Stomach (tissue), 9 donors: ENCODE data around the gene RPL3. TPM values are rescaled to one million over a fixed set of nuclear protein-coding genes. Genes with fewer than 3 reads are reported as not detected.

Experiments
- DNase-seq, 2 donors: peaks; one replicate each; pipeline versions ENCODE4 v3.0.0 to v3.0.0-alpha.2; 2013 to 2019
- H3K27ac ChIP-seq, 5 donors: fragments of 200-600 bp in 4 of 5; sonication (generic) in 4 of 5; one replicate each; pipeline ENCODE4 v1.5.1; 2013 to 2019; ENCODE audit warnings: mild to moderate bottlenecking in 1 of 5, moderate library complexity in 1 of 5
- H3K27me3 ChIP-seq, 3 donors: fragments of 200-600 bp; sonication (generic); one replicate each; pipeline ENCODE4 v1.5.1; 2017 to 2019; ENCODE audit warnings: mixed run types in 1 of 3
- H3K36me3 ChIP-seq, 4 donors: fragments of 200-600 bp; sonication (generic); 1 replicate in 3 of 4; 2 replicates in 1 of 4; pipeline ENCODE4 v1.5.1; 2016 to 2019
- H3K4me1 ChIP-seq, 4 donors: fragments of 200-600 bp; sonication (generic); one replicate each; pipeline ENCODE4 v1.5.1; 2016 to 2019
- H3K4me3 ChIP-seq, 4 donors: fragments of 200-600 bp; sonication (generic) in 3 of 4; one replicate each; pipeline ENCODE4 v1.5.1; 2016 to 2019; ENCODE audit warnings: mild to moderate bottlenecking in 1 of 4
- H3K9me3 ChIP-seq, 4 donors: fragments of 200-600 bp; sonication (generic); one replicate each; pipeline ENCODE4 v1.5.1; 2016 to 2019
- CTCF ChIP-seq, 7 experiments: fragments of 450-650 bp in 4 of 7; fragments of 200-600 bp in 3 of 7; sonication (generic) in 3 of 7; IDR thresholded peaks; one replicate each; pipeline ENCODE4 v1.5.1; 2016 to 2019; ENCODE audit warnings: antibody characterized with exemption in 7 of 7, control low read depth in 2 of 7, mild to moderate bottlenecking in 1 of 7
- EP300 ChIP-seq: sonication (generic); formaldehyde crosslinking; IDR thresholded peaks from one replicate; pipeline ENCODE4 v1.6.1; 2017; ENCODE audit warnings: antibody characterized with exemption
- POLR2A ChIP-seq, 4 donors: fragments of 450-650 bp; IDR thresholded peaks; one replicate each; pipeline ENCODE4 v1.6.1; 2016; ENCODE audit warnings: antibody characterized with exemption in 4 of 4, control low read depth in 2 of 4, mild to moderate bottlenecking in 1 of 4, moderate library complexity in 1 of 4
- POLR2AphosphoS5 ChIP-seq, 3 donors: sonication (generic); formaldehyde crosslinking; IDR thresholded peaks; one replicate each; pipeline ENCODE4 v1.6.1; 2016; ENCODE audit warnings: antibody characterized with exemption in 3 of 3
- WGBS, 5 donors: extraction: QIAGEN DNeasy Blood & Tissue Kit in 3 of 5; methylation state at CpG; one replicate each; pipeline versions ENCODE4 v1.1.5 to v1.1.7; 2013 to 2018; 5-methylcytosine and 5-hydroxymethylcytosine counted together
- intact Hi-C: fragments of 100-400 bp; cut with DNase I; formaldehyde crosslinking; loops from one replicate; pipeline ENCODE4 v1.15.1; 2023; ENCODE audit warnings: low total_unique reads
- polyA plus RNA-seq, 3 donors: library from polyadenylated mRNA; stranded (reverse); fragments of 200-250 nt; gene quantifications; one replicate each; pipeline ENCODE4 v1.2.3, GENCODE V29; 2013
- total RNA-seq, 5 donors: library from RNA; depleted of rRNA; stranded (reverse); fragments of >200 nt; gene quantifications; one replicate each; pipeline versions ENCODE4 v1.1.0 to v1.2.3, GENCODE V29; 2014 to 2016
- donor health status: healthy with polysubstance abuse.
- donor health status: Bipolar disorder and iron deficiency.
- donor health status: healthy.

The RPL3 gene
- total and polyA plus RNA-seq, 8 donors, result 940 to 5,267 (median 2,482) TPM

DNA sequence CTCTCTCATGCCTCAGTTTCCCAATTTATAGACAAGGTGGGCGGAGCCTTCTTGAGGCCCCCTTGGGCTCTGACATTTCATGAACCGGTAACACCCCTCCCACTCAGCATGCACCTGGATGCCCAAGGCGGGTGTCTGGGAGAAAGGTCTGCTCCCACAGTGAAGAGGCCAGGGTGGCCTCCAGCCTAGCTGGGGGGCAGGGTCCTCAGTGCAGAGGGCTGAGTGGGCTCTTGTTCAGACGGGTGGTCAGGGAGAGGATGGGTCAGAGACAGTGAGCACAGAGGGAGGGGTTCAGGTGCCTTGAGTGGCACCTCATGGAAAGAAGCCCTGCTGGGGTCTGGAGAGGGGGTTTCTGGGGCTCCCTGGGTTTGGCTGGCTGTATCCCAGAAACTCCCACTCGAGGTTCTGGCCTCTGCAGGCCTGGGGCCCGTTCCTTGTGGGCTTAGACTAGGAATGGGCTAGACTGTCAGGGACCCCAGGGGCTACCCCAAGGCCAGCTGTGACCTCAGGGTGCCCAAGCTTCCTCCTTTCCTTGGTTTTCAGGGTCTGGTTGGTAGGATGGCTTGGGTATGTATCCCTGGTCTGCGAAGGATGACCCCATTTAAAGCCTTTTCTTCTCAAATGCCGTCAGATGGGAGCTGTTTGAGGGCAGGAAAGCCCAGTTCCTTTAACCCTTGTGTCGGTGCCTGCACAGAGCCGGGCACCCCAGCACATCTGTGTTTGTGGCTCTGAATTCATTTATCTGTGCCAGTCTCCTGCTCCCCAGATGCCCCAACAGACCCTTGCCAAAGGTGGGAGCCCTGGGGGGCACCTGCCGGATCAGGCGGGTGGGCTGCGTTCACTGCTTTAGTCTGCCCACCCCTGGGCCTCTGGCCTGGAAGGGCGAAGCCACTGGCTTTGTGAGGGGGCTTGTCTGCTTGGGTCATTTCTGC, 31.6 kb upstream of the RPL3 start:
- DNase-seq, result no peak
- Histone ChIP-seq H3K36me3 (no peaks in the 10 kb centered on the region), H3K4me1 (peaks cover 8 to 30% (median 18%) of the 10 kb centered on the region in 4 donors), H3K27me3 (no peaks in the 10 kb centered on the region), H3K9me3 (no peaks in the 10 kb centered on the region), H3K27ac (peak overlapping the region in 3 of 5 donors; percentile 50 to 86 (median 77)), H3K4me3 (peak overlapping the region; percentile 71 to 89 (median 78))
- TF ChIP-seq POLR2AphosphoS5 (IDR thresholded peaks at IDR 0.05) (no peak), CTCF (IDR thresholded peaks at IDR 0.05) (no peak), EP300 (no peak), POLR2A (IDR thresholded peaks at IDR 0.05) (no peak)
- WGBS, 5 donors, result 65 to 76% (median 71%) methylated on average over 9 to 14 of the region's 14 CpGs
- intact Hi-C loops, result no loop called here

- 1 to 2% (median 1%) methylated on average over 19 to 87 of the region's 87 CpGs for WGBS, 5 donors
- H3K4me1 ChIP-seq, result peaks cover 8 to 30% (median 18%) of the 10 kb centered on the region in 4 donors
- H3K4me3 ChIP-seq, result peak within 1 kb of the TSS; percentile 71 to 89 (median 78)
- intact Hi-C loops, result no loop called here
- TF ChIP-seq EP300 (no peak), POLR2AphosphoS5 (IDR thresholded peaks at IDR 0.05) (no peak), POLR2A (IDR thresholded peaks at IDR 0.05) (no peak), CTCF (IDR thresholded peaks at IDR 0.05) (no peak)
- no peaks in the 10 kb centered on the region for H3K27me3 ChIP-seq
- no peaks in the 10 kb centered on the region for H3K9me3 ChIP-seq
- no peaks in the 10 kb centered on the region for H3K36me3 ChIP-seq
- DNase-seq, result peak; percentile 26 to 64
- peak within 1 kb of the TSS; percentile 42 to 86 (median 54) for H3K27ac ChIP-seq
Observed at GRCh38 chr22:39349967-39350726, 30.7 kb upstream of the RPL3 start, which contains the start of gene SYNGR1. TSS of gene SYNGR1 (plus strand) at chr22:39349991. CDS start at chr22:39350011, 20 bp downstream.

- peak overlapping the region in 4 of 5 donors; percentile 25 to 86 (median 64) for H3K27ac ChIP-seq
- peaks cover 8 to 30% (median 18%) of the 10 kb centered on the region in 4 donors for H3K4me1 ChIP-seq
- no peaks in the 10 kb centered on the region for H3K9me3 ChIP-seq
- DNase-seq, result peak; percentile 26 to 78
- peak overlapping the region; percentile 71 to 89 (median 78) for H3K4me3 ChIP-seq
- intact Hi-C loops, result no loop called here
- no peaks in the 10 kb centered on the region for H3K36me3 ChIP-seq
- no peak for TF ChIP-seq EP300
- TF ChIP-seq CTCF (IDR thresholded peaks at IDR 0.05), result no peak
- no peak for TF ChIP-seq POLR2AphosphoS5 (IDR thresholded peaks at IDR 0.05)
- no peak for TF ChIP-seq POLR2A (IDR thresholded peaks at IDR 0.05)
- WGBS, 5 donors, result 1 to 11% (median 7%) methylated on average over 16 to 57 of the region's 57 CpGs
- no peaks in the 10 kb centered on the region for H3K27me3 ChIP-seq
Observed at GRCh38 chr22:39349506-39349966, 30.1 kb upstream of the RPL3 start.
